Ascending aorta (tissue), 2 donors: Measurements from ENCODE around the gene ARL3. TPM values are rescaled to one million over a fixed set of nuclear protein-coding genes. Genes with fewer than 3 reads are reported as not detected.

Experiments
- DNase-seq, 2 donors: peaks; one replicate each; pipeline ENCODE4 v3.0.0-alpha.2; 2019; ENCODE audit warnings: low spot score in 2 of 2
- H3K27ac ChIP-seq, 2 donors: fragments of 200-600 bp; sonication (generic); one replicate each; pipeline ENCODE4 v1.5.1; 2016 to 2017; ENCODE audit warnings: mild to moderate bottlenecking in 1 of 2
- H3K27me3 ChIP-seq: fragments of 200-600 bp; sonication (generic); one replicate; pipeline ENCODE4 v1.5.1; 2017
- H3K36me3 ChIP-seq, 2 donors: fragments of 200-600 bp; sonication (generic); one replicate each; pipeline ENCODE4 v1.5.1; 2016
- H3K4me1 ChIP-seq, 2 donors: fragments of 200-600 bp; sonication (generic); one replicate each; pipeline ENCODE4 v1.5.1; 2016 to 2017; ENCODE audit warnings: mild to moderate bottlenecking in 1 of 2
- H3K4me3 ChIP-seq, 2 donors: fragments of 200-600 bp; sonication (generic); one replicate each; pipeline ENCODE4 v1.5.1; 2016 to 2017; ENCODE audit warnings: mild to moderate bottlenecking in 1 of 2
- H3K9me3 ChIP-seq, 2 donors: fragments of 200-600 bp; sonication (generic); one replicate each; pipeline ENCODE4 v1.5.1; 2016
- CTCF ChIP-seq, 3 experiments: fragments of 200-600 bp in 2 of 3; fragments of 450-650 bp in 1 of 3; sonication (generic) in 2 of 3; IDR thresholded peaks; one replicate each; pipeline ENCODE4 v1.5.1; 2016 to 2019; ENCODE audit warnings: antibody characterized with exemption in 3 of 3, mild to moderate bottlenecking in 1 of 3, moderate library complexity in 1 of 3
- intact Hi-C: fragments of 100-400 bp; cut with DNase I; formaldehyde crosslinking; loops from one replicate; pipeline ENCODE4 v1.15.1; 2023
- total RNA-seq: library from RNA; depleted of rRNA; stranded (reverse); fragments of >200 nt; gene quantifications from one replicate; pipeline ENCODE4 v1.1.0, GENCODE V29; 2016

ARL3 gene
- total RNA-seq, 1 donor from 2014 or later: 2.0 TPM

- no peak overlapping the region for H3K27ac ChIP-seq
- H3K9me3 ChIP-seq: no peaks in the 10 kb centered on the region
- H3K4me3 ChIP-seq: no peak overlapping the region
- no peaks in the 10 kb centered on the region for H3K4me1 ChIP-seq
- intact Hi-C loops: no loop called here
- DNase-seq: no peak
- H3K27me3 ChIP-seq: no peaks in the 10 kb centered on the region
- no peak for TF ChIP-seq CTCF (IDR thresholded peaks at IDR 0.05)
- no peaks in the 10 kb centered on the region for H3K36me3 ChIP-seq
Observed at GRCh38 chr10:102705531-102705930, 8.7 kb downstream of the ARL3 start.

GRCh38 chr10:102704915-102705314 is 9.3 kb downstream of the ARL3 start:
- no peaks in the 10 kb centered on the region for H3K4me1 ChIP-seq
- H3K27me3 ChIP-seq: no peaks in the 10 kb centered on the region
- TF ChIP-seq CTCF (IDR thresholded peaks at IDR 0.05): no peak
- intact Hi-C loops: no loop called here
- no peak overlapping the region for H3K27ac ChIP-seq
- H3K36me3 ChIP-seq: no peaks in the 10 kb centered on the region
- DNase-seq: no peak
- no peak overlapping the region for H3K4me3 ChIP-seq
- H3K9me3 ChIP-seq: no peaks in the 10 kb centered on the region

GRCh38 chr10:102702742-102703141 is 11.5 kb downstream of the ARL3 start:
- intact Hi-C loops: no loop called here
- H3K36me3 ChIP-seq: peaks cover 13 to 16% of the 10 kb centered on the region in 2 donors
- no peaks in the 10 kb centered on the region for H3K9me3 ChIP-seq
- TF ChIP-seq CTCF (IDR thresholded peaks at IDR 0.05): no peak
- H3K4me3 ChIP-seq: no peak overlapping the region
- H3K27me3 ChIP-seq: no peaks in the 10 kb centered on the region
- DNase-seq: no peak
- no peak overlapping the region for H3K27ac ChIP-seq
- H3K4me1 ChIP-seq: no peaks in the 10 kb centered on the region

DNA sequence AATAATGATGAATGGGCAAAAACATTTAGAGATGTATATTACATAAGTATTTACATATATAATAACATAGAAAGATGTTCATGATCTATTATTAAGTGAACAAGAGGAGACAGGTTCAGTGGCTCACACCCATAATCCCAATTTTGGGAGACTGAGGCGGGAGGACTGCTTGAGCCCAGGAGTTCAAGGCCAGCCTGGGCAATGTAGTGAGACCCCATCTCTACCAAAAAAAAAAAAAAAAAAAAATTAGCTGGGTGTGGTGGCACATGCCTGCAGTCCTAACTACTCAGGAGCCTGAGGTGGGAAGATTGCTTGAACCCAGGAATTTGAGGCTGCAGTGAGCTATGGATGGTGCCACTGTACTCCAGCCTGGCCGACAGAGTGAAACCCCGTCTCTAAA is 12.4 kb downstream of the ARL3 start:
- no peaks in the 10 kb centered on the region for H3K27me3 ChIP-seq
- no peaks in the 10 kb centered on the region for H3K9me3 ChIP-seq
- no peak for TF ChIP-seq CTCF (IDR thresholded peaks at IDR 0.05)
- DNase-seq: no peak
- peaks cover 18 to 22% of the 10 kb centered on the region in 2 donors for H3K36me3 ChIP-seq
- no peak overlapping the region for H3K27ac ChIP-seq
- no peaks in the 10 kb centered on the region for H3K4me1 ChIP-seq
- intact Hi-C loops: no loop called here
- H3K4me3 ChIP-seq: no peak overlapping the region

GRCh38 chr10:102701272-102701671 is 12.9 kb downstream of the ARL3 start:
- no peak overlapping the region for H3K4me3 ChIP-seq
- intact Hi-C loops: no loop called here
- H3K27me3 ChIP-seq: no peaks in the 10 kb centered on the region
- no peak overlapping the region for H3K27ac ChIP-seq
- H3K4me1 ChIP-seq: no peaks in the 10 kb centered on the region
- no peaks in the 10 kb centered on the region for H3K9me3 ChIP-seq
- TF ChIP-seq CTCF (IDR thresholded peaks at IDR 0.05): no peak
- DNase-seq: no peak
- peaks cover 24 to 26% of the 10 kb centered on the region in 2 donors for H3K36me3 ChIP-seq

GRCh38 chr10:102698894-102699293 is 15.3 kb downstream of the ARL3 start:
- no peak overlapping the region for H3K27ac ChIP-seq
- H3K27me3 ChIP-seq: no peaks in the 10 kb centered on the region
- no peaks in the 10 kb centered on the region for H3K9me3 ChIP-seq
- TF ChIP-seq CTCF (IDR thresholded peaks at IDR 0.05): no peak
- intact Hi-C loops: no loop called here
- H3K4me1 ChIP-seq: no peaks in the 10 kb centered on the region
- no peak for DNase-seq
- no peak overlapping the region for H3K4me3 ChIP-seq
- peaks cover 29 to 33% of the 10 kb centered on the region in 2 donors for H3K36me3 ChIP-seq
